Psoas muscle (tissue), 8 donors: ENCODE measurements around the gene PRR36. TPM values are rescaled to one million over a fixed set of nuclear protein-coding genes. Genes with fewer than 3 reads are reported as not detected.

Source experiments
- ATAC-seq, 4 donors: fragments of 200-7000 bp; cut with Tn5 transposase; one replicate each; pipeline ENCODE4 v1.9.1; 2020; ENCODE audit warnings: moderate library complexity in 3 of 4, mild to moderate bottlenecking in 2 of 4
- DNase-seq, 2 donors: peaks; one replicate each; pipeline ENCODE4 v3.0.0-alpha.2; 2020
- H3K27ac ChIP-seq: fragments of 200-600 bp; one replicate; pipeline ENCODE4 v1.8.0; 2022
- H3K27me3 ChIP-seq, 3 donors: fragments of 200-600 bp in 1 of 3; one replicate each; pipeline versions ENCODE4 v1.6.1 to v1.8.0; 2013 to 2022; ENCODE audit warnings: low read length in 2 of 3, mild to moderate bottlenecking in 2 of 3, moderate library complexity in 1 of 3; ENCODE audit not compliant: insufficient read depth in 3 of 3
- H3K36me3 ChIP-seq, 2 donors: fragments of 200-600 bp in 1 of 2; one replicate each; pipeline versions ENCODE4 v1.6.1 to v1.8.0; 2013 to 2022; ENCODE audit warnings: low read depth in 1 of 2, mild to moderate bottlenecking in 1 of 2, moderate library complexity in 1 of 2; ENCODE audit not compliant: insufficient read depth in 1 of 2
- H3K4me1 ChIP-seq: fragments of 200-600 bp; one replicate; pipeline ENCODE4 v1.8.0; 2022
- H3K4me3 ChIP-seq: fragments of 200-600 bp; one replicate; pipeline ENCODE4 v1.8.0; 2022; ENCODE audit warnings: mild to moderate bottlenecking
- H3K9me3 ChIP-seq: fragments of 200-600 bp; one replicate; pipeline ENCODE4 v1.8.0; 2022
- CTCF ChIP-seq: fragments of 200-600 bp; IDR thresholded peaks from one replicate; pipeline ENCODE4 v1.8.0; 2022; ENCODE audit warnings: antibody characterized with exemption
- WGBS, 3 donors: extraction: QIAGEN DNeasy Blood & Tissue Kit; methylation state at CpG; one replicate each; pipeline versions ENCODE4 v1.1.6 to v1.1.7; 2013; 5-methylcytosine and 5-hydroxymethylcytosine counted together
- intact Hi-C, 2 donors: fragments of 100-400 bp; cut with DNase I; formaldehyde crosslinking; loops; one replicate each; pipeline versions ENCODE4 v1.11.0 to v1.14.2; 2022
- polyA plus RNA-seq, 3 donors: library from polyadenylated mRNA; stranded (reverse); fragments of 200-250 nt; gene quantifications; one replicate each; pipeline ENCODE4 v1.2.3, GENCODE V29; 2013
- total RNA-seq, 4 donors: library from RNA; stranded (reverse); fragmentation: NEBNext Ultra II Directional in 2 of 4; extraction: Animal tissue kit (Norgen Biotek cat#: 25700) in 2 of 4; gene quantifications; one replicate each; pipeline versions ENCODE4 v1.2.1 to v1.2.4, GENCODE V29; 2021 to 2023
- donor health status: healthy with polysubstance abuse.
- donor health status: DM: no; HTN: no; CAD: no; lungs with moderate emphysema.
- donor health status: Bipolar disorder and iron deficiency.
- donor health status: healthy.
- donor health status: DM: yes; HTN: yes; CAD: no.
- donor health status: DM: no; HTN: no; CAD: no.
- donor health status: DM: no; HTN: no; CAD: no.
- donor health status: DM: yes; HTN: yes; CAD: no.

PRR36 gene
- total and polyA plus RNA-seq, 7 donors: not detected

GRCh38 chr19:7819337-7819736 lies 54.9 kb downstream of the PRR36 start:
- peaks cover 0 to 21% (median 0%) of the 10 kb centered on the region in 3 donors for H3K27me3 ChIP-seq
- no peak overlapping the region for H3K27ac ChIP-seq
- 66 to 74% (median 68%) methylated on average over 2 of the region's 2 CpGs for WGBS, 3 donors

GRCh38 chr19:7818806-7819205 lies 55.4 kb downstream of the PRR36 start:
- 48 to 81% (median 80%) methylated on average over 2 of the region's 2 CpGs for WGBS, 3 donors
- Histone ChIP-seq H3K9me3 (peaks cover 4% of the 10 kb centered on the region), H3K4me1 (no peaks in the 10 kb centered on the region), H3K36me3 (no peaks in the 10 kb centered on the region), H3K27ac (no peak overlapping the region), H3K4me3 (no peak overlapping the region), H3K27me3 (peaks cover 0 to 19% (median 0%) of the 10 kb centered on the region in 3 donors)
- TF ChIP-seq CTCF: no peak
- no peak for ATAC-seq
- intact Hi-C loops: loop anchor here in 1 of 2 donors (10.0 kb wide), 1 partner anchor 464 kb away; no protein-coding TSS in a partner anchor
- DNase-seq: no peak

More at GRCh38 chr19:7819337-7819736, 54.9 kb downstream of the PRR36 start:
- no peak overlapping the region for H3K4me3 ChIP-seq
- ATAC-seq (no peak), DNase-seq (no peak)
- no peak for TF ChIP-seq CTCF
- no peaks in the 10 kb centered on the region for H3K4me1 ChIP-seq
- H3K36me3 ChIP-seq: no peaks in the 10 kb centered on the region
- intact Hi-C loops: loop anchor here in 1 of 2 donors (10.0 kb wide), 1 partner anchor 465 kb away; no protein-coding TSS in a partner anchor
- peaks cover 4% of the 10 kb centered on the region for H3K9me3 ChIP-seq

Other genes starting within 250 kb of the PRR36 start
- 10 to 100 TPM; 19.2 to 36.3 (median 26.6) TPM for gene XAB2, start 244.8 kb downstream of the PRR36 start, total RNA-seq
- 10 to 100 TPM; 23.5 to 29.7 (median 24.1) TPM for gene XAB2, start 244.8 kb downstream of the PRR36 start, polyA plus RNA-seq
- 100 to 1,000 TPM in 2 of 4 donors, 10 to 100 TPM in 2; 88.9 to 112 (median 101) TPM for gene PET100, start 244.6 kb downstream of the PRR36 start, total RNA-seq
- 10 to 100 TPM; 49.6 to 93.1 (median 49.7) TPM for gene PET100, start 244.6 kb downstream of the PRR36 start, polyA plus RNA-seq
- not detected for gene PCP2, start 240.7 kb downstream of the PRR36 start, total RNA-seq
- gene PCP2, start 240.7 kb downstream of the PRR36 start, polyA plus RNA-seq: under 1 TPM in 1 of 3 donors, not detected in 2; 0.20 TPM
- 1 to 10 TPM; 2.7 to 4.5 (median 3.6) TPM for gene STXBP2, start 237.3 kb downstream of the PRR36 start, total RNA-seq
- 1 to 10 TPM in 2 of 3 donors, under 1 TPM in 1; 0.55 to 2.4 (median 1.7) TPM for gene STXBP2, start 237.3 kb downstream of the PRR36 start, polyA plus RNA-seq
- gene RETN, start 205.3 kb downstream of the PRR36 start, total RNA-seq: under 1 TPM in 2 of 4 donors, not detected in 2; 0.48 to 0.57 TPM
- gene RETN, start 205.3 kb downstream of the PRR36 start, polyA plus RNA-seq: 1 to 10 TPM in 2 of 3 donors, under 1 TPM in 1; 0.46 to 4.7 (median 2.1) TPM
- gene MCEMP1, start 197.3 kb downstream of the PRR36 start, total RNA-seq: under 1 TPM; 0.18 to 0.54 (median 0.28) TPM
- gene MCEMP1, start 197.3 kb downstream of the PRR36 start, polyA plus RNA-seq: under 1 TPM in 2 of 3 donors, not detected in 1; 0.21 to 0.35 TPM
- 100 to 1,000 TPM in 3 of 4 donors, 10 to 100 TPM in 1; 83.4 to 164 (median 104) TPM for gene TRAPPC5, start 193.6 kb downstream of the PRR36 start, total RNA-seq
- gene TRAPPC5, start 193.6 kb downstream of the PRR36 start, polyA plus RNA-seq: 100 to 1,000 TPM in 1 of 3 donors, 10 to 100 TPM in 2; 40.6 to 125 (median 66.8) TPM
- under 1 TPM in 2 of 4 donors, not detected in 2; 0.34 to 0.54 TPM for gene FCER2, start 172.3 kb downstream of the PRR36 start, total RNA-seq
- under 1 TPM in 2 of 3 donors, not detected in 1; 0.06 to 0.10 TPM for gene FCER2, start 172.3 kb downstream of the PRR36 start, polyA plus RNA-seq
- gene CLEC4G, start 142.3 kb downstream of the PRR36 start, total RNA-seq: under 1 TPM in 3 of 4 donors, not detected in 1; 0.38 to 0.69 (median 0.50) TPM
- gene CLEC4G, start 142.3 kb downstream of the PRR36 start, polyA plus RNA-seq: under 1 TPM in 2 of 3 donors, not detected in 1; 0.08 to 0.14 TPM
- gene CD209, start 126.9 kb downstream of the PRR36 start, total RNA-seq: 10 to 100 TPM in 1 of 4 donors, 1 to 10 TPM in 3; 2.7 to 13.8 (median 3.0) TPM
- gene CD209, start 126.9 kb downstream of the PRR36 start, polyA plus RNA-seq: under 1 TPM; 0.11 to 0.42 (median 0.30) TPM
- not detected for gene CLEC4M, start 111.1 kb downstream of the PRR36 start, total RNA-seq
- not detected for gene CLEC4M, start 111.1 kb downstream of the PRR36 start, polyA plus RNA-seq
- 10 to 100 TPM; 13.9 to 25.9 (median 22.2) TPM for gene EVI5L, start 44.2 kb downstream of the PRR36 start, total RNA-seq
- gene EVI5L, start 44.2 kb downstream of the PRR36 start, polyA plus RNA-seq: 10 to 100 TPM in 2 of 3 donors, 1 to 10 TPM in 1; 5.8 to 10.7 (median 10.0) TPM
- gene LRRC8E, start 14.1 kb upstream of the PRR36 start, total RNA-seq: under 1 TPM; 0.07 to 0.26 (median 0.15) TPM
- gene LRRC8E, start 14.1 kb upstream of the PRR36 start, polyA plus RNA-seq: under 1 TPM in 2 of 3 donors, not detected in 1; 0.03 to 0.10 TPM
- gene MAP2K7, start 29.5 kb upstream of the PRR36 start, total RNA-seq: 10 to 100 TPM; 42.7 to 72.5 (median 55.5) TPM
- gene MAP2K7, start 29.5 kb upstream of the PRR36 start, polyA plus RNA-seq: 10 to 100 TPM; 35.4 to 43.9 (median 40.0) TPM
- 10 to 100 TPM in 1 of 4 donors, 1 to 10 TPM in 3; 4.5 to 13.0 (median 7.5) TPM for gene TGFBR3L, start 40.4 kb upstream of the PRR36 start, total RNA-seq
- gene TGFBR3L, start 40.4 kb upstream of the PRR36 start, polyA plus RNA-seq: 1 to 10 TPM; 1.2 to 1.5 (median 1.3) TPM
- gene SNAPC2, start 45.9 kb upstream of the PRR36 start, total RNA-seq: 1 to 10 TPM; 4.6 to 8.7 (median 6.7) TPM
- gene SNAPC2, start 45.9 kb upstream of the PRR36 start, polyA plus RNA-seq: 10 to 100 TPM in 2 of 3 donors, 1 to 10 TPM in 1; 8.4 to 16.0 (median 10.2) TPM
- gene CTXN1, start 51.7 kb upstream of the PRR36 start, total RNA-seq: under 1 TPM in 1 of 4 donors, not detected in 3; 0.30 TPM
- under 1 TPM in 2 of 3 donors, not detected in 1; 0.04 to 0.25 TPM for gene CTXN1, start 51.7 kb upstream of the PRR36 start, polyA plus RNA-seq
- 10 to 100 TPM; 67.0 to 95.8 (median 80.0) TPM for gene TIMM44, start 69.3 kb upstream of the PRR36 start, total RNA-seq
- gene TIMM44, start 69.3 kb upstream of the PRR36 start, polyA plus RNA-seq: 100 to 1,000 TPM in 2 of 3 donors, 10 to 100 TPM in 1; 95.1 to 173 (median 119) TPM
- gene ELAVL1, start 131.3 kb upstream of the PRR36 start, total RNA-seq: 10 to 100 TPM; 44.5 to 57.9 (median 48.0) TPM
- 10 to 100 TPM; 22.3 to 41.6 (median 41.4) TPM for gene ELAVL1, start 131.3 kb upstream of the PRR36 start, polyA plus RNA-seq
- not detected for gene CCL25, start 178.4 kb upstream of the PRR36 start, total RNA-seq
- under 1 TPM in 1 of 3 donors, not detected in 2; 0.22 TPM for gene CCL25, start 178.4 kb upstream of the PRR36 start, polyA plus RNA-seq